Measurements from ENCODE around the gene SLC12A5.
A peak's percentile ranks its signal among the peaks of the same experiment; 100 is the strongest.

SLC12A5 gene

DNA sequence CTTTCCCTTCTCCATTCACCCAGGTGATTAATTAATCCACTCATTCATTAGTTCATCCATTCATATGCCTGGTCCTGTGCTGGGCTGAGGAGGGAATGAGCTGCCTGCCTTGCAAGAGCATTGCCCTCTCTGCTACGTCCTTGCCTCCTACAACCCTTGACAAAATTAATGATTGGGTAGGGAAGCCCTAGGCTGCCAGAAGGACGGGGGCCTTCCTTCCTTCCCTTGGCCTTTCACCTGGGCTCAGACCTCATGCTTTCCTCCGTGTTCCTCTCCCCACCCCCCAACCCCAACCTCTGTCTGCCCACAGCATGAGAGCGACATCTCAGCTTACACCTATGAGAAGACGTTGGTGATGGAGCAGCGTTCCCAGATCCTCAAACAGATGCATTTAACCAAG, 25.6 kb downstream of the SLC12A5 start:
- DNase-seq (ENCODE audit: low read depth): no peak

DNA sequence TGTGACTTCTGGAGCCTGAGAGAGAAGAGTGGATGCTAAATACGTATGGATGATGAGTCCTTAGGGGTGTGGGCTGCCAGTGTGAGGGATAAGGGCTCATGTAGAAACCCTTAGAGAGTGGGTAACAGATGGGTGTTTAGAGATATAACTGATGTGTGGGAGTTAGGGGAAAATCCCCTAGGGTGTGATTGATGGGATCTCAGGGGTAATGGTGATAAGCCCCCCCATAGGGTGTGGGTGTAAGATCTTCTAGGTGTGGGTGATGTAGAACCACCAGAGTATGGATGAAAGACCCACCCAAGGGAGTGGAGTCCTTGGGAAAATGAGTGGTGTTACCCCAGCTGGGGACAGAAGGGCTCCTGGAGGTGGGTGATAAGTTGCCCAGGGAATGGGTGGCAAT, 26.3 kb downstream of the SLC12A5 start:
- DNase-seq (ENCODE audit: low read depth): no peak

DNA sequence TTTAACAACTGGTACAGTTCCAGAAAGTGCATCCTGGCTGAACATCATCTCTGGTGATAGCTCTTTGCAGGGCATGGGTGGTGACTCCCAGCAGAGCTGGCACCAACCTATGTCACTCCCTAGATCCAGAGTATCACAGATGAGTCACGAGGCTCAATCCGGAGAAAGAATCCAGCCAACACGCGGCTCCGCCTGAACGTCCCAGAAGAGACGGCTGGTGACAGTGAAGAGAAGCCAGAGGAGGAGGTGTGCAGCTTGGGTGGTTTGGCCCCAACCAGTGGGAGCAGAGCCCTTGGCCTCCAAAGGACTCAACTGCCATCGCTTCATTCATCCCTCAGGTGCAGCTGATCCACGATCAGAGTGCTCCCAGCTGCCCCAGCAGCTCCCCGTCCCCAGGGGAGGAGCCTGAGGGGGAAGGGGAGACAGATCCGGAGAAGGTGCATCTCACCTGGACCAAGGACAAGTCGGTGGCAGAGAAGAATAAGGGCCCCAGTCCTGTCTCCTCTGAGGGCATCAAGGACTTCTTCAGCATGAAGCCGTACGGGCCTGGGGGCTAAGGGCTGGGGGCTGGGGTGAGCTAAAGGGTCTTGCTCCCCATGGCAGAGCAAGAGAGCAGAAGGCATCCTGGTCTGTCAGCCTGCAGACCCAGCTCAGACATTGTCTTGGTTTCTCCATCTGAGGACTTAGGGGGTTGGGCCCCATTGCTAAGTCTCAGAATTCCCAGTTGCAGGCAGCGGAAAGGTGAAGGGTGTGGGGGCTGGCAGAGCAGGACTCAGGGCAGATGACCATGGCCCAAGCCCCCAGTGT, 27.2 kb downstream of the SLC12A5 start:
- DNase-seq (ENCODE audit: low read depth): no peak

DNA sequence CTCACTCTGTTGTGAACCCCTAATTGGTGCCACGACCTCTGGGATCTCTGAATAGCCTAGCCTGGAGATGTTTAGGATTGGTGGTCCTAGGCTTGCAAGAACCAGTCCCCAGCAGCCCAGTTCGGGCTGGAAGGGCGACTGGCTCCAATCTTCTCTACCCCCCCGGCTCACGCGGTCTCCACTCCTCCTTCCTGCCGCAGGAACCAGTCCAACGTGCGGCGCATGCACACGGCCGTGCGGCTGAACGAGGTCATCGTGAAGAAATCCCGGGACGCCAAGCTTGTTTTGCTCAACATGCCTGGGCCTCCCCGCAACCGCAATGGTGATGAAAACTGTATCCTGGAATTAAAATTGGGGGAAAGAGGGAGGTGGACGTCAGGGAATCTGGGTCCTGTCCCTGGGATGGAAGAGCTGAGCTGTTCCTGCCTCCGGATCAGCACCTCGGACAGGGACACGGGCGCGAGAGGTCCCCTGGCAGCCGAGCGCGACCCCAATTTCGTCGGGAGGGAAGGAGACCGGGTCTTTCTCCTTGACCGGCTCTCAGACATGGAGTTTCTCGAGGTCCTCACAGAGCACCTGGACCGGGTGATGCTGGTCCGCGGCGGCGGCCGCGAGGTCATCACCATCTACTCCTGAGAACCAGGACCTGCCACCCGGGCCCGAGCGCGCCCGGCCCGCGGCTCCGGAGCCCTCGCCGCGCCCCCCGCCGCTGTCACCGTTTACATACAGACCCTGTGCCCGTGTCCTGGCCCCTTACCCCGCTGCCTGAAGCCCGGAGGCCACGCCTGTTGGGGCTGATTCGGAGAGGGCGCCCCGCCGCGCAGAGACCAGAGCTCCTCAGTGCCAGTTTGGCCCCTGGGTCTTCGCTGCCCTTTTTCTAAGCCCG, 28.2 kb downstream of the SLC12A5 start:
- DNase-seq (ENCODE audit: low read depth): peak; percentile 41

DNA sequence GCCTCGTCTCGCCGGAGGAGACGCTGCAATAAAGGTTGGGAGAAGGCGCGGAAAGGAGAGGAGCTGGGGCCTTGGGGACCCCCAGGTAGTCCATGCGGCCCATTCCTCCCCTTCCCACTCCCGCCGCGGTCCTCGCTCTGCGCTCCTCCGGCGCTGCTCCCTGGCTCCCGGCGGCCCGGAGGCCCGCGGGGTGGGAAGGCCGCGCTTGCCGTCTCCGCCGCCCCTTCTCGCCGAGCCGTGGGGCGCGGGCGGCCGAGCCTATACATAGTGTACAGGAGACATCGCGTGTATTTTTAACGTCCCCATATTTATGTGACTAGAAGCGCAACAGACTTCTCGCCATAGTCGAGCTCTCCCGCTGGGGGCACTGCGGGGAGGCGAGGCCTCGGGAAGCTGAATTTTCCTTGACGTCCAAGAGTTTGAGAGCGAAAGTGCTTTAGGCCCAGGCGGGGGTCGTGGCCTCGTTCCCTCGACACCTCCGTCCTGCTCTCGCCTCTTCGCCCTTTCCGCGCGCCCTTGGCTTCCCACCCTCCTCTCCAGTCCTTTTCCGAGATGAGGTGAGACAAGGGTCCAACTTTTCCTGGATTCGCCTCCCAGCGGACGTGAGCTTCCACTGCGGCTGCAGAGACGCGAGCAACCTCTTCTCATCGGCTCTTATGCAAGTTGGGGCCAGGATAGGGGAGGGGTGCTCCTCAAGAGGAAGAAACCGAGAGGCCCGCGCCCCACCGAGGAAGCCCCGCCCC, 29.0 kb downstream of the SLC12A5 start:
- DNase-seq (ENCODE audit: low read depth): peak; percentile 57

DNA sequence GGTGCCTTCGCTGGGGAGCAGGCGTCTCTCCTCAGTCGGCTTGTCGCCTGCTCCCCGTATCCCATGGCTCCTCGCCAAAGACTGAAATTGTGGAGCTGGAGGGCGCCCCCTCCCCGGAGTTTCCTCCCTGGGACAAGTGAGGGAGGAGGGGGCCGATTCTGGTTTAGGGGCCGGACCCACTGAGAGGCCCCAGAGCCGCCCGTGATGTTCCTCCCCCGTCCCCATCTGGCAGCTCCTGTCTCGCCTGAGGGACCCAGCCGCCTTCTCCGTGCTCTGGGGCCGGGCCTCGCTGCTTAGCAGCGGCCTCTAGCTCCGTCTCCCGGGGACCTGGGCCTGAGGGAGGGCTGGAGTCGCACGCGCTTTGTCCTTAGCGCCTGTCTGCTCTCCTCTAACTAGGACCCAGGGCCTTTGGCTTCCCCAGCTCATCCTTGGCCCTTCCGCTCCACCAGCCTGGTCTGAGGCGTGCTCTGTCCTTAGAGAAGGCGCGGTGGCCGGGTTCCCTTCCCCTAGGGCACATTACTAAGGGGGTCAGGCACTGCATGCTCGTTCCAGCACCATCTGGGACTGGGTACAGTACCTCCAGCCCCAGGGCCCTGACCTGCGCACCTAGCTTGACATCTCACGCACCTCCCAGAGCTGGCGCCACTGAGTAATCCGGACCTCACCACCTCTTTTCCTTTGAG, 29.7 kb downstream of the SLC12A5 start:
- DNase-seq (ENCODE audit: low read depth): no peak

DNA sequence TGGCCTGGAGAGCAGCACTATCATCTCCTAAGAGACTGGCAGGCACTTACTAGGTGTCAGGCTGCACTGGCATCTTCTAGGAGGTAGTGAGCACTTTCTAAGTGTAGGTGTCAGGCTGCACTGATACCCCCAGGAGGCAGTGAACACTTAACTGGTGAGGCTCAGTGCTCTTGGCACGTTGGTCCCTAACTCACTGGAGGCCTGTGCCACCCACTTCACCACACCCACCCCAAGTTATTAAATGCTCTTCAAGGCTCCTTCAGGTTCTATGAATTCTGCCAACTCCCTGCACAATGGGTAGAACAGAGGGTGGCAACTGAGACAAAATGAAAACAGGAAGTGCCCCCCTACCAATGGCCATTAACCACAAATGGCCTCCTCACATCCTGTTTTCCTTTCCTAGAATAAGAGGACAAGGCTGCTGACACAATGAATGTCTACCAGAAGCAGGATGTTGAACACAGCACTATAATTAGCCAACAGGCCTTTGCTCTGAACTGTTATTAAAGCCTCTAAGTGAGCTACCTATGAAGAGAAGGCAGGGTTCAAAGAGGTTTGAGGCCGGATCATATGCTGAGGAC, 31.4 kb downstream of the SLC12A5 start:
- no peak for DNase-seq (ENCODE audit: low read depth)

DNA sequence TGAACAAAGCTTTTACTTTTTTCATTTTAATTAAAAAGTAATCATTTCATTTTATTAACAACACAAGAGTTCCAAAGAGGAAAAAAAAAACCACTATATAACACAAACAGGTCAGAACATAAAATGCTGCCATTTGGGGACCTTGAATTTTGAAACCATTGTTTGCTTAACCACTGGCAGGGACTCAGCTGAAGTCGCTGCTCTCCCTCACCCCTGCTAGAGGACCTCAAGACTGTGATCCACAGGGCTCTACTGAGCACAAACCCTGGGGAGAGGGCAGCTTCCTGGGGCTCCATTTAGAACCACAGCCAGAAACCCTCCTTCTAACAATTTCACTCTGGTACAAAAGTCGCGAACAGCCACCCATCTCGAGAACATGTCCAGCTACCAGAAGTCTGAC, 32.0 kb downstream of the SLC12A5 start:
- no peak for DNase-seq (ENCODE audit: low read depth)

DNA sequence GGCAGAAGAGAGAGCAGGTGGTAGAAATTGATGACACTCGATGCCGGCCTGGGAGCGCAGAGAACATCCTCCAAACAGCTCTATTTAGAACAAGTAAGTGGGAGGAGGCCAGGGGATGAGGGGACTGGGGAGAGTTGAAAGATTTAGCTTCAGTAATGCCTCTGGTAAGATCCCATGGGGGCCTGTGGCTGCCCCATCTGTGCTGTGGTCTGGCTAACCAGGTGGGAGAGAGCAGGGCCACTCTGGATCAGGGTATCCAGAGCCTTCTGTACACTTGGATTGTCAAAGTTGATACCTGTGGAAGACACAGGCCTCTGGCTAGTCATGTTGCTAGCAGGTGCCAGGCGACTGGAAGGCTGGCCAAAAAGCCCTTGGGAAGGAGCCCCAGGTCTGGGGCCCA, 33.1 kb downstream of the SLC12A5 start:
- no peak for DNase-seq (ENCODE audit: low read depth)

DNA sequence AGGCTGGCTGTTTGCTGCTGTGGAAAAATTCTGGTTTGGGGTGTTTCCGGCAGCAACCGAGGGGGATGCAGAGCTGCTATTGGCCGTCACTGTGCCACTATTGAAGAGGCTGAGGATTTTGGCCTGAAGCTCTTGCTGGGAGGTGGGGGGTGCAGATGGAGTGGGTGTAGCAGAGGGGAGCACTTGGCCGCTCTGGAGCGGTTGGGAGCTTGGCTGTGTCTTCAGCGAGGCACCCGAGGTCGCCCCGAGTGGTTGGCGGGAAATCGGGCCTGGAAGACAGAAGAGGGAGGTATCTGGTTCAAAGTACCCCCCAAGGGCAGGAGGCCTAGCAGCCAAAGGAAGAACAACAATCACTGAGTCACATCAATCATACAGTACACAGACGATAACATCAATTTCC, 33.6 kb downstream of the SLC12A5 start:
- DNase-seq (ENCODE audit: low read depth): no peak

DNA sequence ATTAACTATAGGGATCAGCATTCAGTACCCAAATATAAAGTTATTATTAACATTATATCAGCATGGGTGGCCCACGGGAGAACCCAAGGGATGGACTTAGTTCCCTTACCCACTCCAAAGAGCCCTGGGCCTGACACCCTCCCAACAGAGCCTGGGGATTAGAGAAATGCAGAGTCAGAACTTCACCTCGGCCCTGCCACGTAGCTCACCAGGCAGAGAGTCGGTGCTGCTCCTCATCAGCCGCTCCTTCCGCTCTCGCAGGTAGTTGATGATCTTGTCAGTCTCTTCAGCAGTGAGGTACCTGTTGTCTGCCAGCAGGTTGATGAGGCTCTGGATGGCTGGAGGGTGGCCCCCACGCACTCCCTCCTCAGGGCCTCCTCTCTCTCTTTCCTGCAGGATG, 34.1 kb downstream of the SLC12A5 start:
- no peak for DNase-seq (ENCODE audit: low read depth)

DNA sequence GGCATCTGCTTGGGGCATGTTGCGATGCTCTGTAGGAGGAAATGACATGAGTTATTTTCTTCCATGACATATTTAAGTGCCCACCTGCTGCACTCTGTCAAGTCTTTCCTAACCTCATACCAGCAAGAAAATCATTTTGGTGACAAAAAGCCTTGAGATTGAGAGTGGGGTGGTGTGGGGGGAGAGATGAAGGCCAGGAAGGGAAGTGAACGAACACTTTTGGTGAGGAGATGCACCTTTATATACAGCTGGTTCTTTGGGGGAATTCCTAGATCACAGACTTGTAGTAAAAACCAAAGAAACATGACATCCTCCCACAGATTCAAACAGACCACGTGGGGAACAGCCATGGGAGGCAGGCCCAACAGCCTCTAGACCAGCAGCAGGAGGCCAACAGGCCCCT, 34.6 kb downstream of the SLC12A5 start:
- no peak for DNase-seq (ENCODE audit: low read depth)

DNA sequence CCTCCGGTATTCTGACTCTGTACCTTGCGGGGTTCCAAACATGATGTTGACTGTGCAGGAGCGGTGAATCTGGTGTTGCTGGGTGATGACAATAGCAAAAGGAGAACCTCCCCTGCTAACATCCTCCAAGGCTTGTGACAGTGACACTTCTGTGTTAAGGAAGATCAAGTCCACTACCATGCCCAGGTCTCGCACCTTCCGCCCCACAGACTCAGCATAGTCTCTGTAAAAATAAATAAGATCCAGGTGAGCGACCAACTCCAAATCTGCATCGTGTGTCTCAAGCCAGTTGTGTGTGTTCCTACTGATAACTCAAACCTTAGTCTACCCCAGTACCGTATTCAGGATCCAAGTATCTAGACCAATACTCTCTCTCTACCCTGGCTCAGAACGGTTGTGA, 36.0 kb downstream of the SLC12A5 start:
- no peak for DNase-seq (ENCODE audit: low read depth)

DNA sequence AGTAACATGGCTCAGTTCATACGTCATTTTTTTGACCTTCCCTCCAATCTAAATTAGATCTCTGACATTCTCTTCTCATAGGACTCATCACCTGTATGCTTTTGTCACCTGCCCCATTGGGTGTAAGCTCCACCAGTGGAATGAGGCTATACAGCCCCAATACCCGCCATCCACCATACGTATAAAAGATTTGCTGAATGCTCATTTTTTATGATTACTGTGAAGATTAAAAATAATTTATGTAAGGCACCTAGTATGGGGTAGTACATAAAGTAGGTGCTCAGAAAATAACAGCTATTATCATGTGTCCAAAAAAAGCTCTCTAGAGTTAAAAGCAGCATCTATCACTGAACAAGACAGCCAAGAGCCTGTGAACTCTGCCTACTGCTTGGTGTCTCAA, 36.7 kb downstream of the SLC12A5 start:
- no peak for DNase-seq (ENCODE audit: low read depth)

DNA sequence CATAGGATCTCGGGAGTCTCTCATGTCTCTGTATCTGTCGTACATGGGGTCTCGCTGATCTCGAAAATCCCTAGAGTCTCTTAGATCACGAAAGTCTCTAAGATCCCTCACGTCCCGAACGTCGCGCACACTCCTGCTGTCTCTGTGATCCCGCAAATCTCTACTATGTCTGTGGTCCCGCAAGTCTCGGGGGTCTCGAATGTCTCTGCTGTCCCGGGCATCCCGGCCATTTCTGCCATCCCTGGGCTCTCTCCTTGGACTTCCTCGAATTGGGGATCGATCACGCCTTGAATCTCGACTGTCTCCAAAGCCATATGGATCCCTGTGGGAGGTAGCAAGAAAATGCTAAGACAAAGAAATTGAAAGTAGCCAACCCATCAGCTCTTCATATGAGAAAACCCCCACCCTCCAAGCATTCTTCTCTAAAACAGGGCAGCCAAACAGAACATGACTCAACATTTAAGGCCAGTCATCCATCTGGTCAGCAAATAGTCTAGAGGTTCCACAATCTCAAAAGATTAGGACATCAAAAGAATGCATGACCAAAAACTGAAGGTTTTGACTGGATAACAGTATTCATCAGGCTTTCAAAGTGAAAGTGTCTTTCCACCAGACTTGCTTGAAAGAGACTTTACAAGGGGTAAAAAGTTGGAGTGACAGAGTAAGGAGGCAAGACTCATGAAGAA, 41.3 kb downstream of the SLC12A5 start:
- peak; percentile 95 for DNase-seq (ENCODE audit: low read depth)

DNA sequence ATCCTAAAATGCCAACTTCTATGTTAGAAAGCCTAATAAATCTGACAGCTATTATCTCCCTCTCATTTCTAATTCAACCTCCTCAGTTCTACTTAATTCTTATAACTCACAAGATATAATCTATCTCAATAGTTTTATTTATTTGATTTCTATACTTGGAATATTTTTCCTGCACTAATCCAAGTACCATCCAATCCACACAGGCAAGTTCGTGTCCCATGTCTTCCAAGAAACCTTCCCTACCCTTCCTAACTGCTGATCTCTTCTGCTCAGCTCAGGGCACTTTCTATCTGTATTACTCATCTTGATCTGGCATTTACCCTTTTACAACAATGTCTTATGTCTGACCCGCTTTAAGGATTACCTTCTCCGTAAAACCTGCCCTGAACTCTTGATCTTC, 42.6 kb downstream of the SLC12A5 start:
- no peak for DNase-seq (ENCODE audit: low read depth)

DNA sequence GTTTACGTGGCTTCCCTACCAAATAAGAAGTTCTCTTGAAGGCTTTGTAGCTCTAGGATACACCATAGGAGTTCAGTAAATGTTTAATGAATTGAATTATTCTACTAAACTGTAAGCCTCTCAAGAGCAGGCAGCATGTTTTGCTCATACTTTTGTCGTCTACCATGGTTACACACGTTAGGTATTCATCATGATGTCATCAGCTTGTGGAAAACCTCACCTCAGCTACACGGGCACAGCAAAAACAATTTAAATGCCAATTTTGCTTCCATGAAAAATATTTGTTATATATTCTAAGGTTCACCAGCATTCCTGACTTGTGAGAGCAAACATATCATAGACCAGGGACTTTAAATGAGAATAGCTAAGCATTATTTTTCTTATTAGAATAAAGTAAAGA, 44.0 kb downstream of the SLC12A5 start:
- DNase-seq (ENCODE audit: low read depth): no peak

DNA sequence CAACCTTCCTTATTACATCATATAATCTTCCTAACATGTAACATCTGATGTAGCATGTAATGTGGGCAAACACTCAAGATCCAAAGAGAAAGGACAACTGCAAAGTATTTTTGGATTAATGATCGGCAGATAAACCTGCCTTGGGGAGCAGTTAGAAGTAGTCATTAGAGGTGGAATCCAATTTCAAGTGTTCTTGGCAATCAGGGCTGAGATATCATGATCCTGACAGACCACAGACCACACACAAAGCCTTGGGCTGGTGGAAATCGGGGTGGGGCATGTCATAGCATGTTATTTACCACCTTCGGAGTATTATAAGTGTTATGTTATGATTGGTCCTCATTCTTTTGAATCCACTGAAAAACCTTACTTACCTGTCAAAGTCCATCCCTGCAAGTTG, 44.4 kb downstream of the SLC12A5 start:
- no peak for DNase-seq (ENCODE audit: low read depth)

DNA sequence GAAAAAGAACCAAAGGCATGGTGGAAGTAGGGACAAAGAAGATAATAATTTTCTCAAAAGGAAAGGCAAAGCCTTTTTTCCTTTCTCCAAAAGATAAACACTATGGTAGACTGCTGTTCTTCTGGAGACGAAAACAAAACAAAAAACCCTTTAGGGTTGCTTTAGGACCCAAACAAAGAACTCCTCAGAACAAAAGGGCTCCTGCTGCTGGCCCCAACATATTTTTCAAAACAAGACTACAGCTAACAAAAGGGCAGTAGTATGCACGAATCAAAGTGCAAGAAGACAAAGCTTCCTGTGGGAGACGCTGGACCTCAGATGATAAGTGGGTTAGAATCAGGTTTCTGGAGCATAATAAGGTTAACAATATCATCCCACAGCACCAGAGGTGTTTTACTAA, 45.0 kb downstream of the SLC12A5 start:
- no peak for DNase-seq (ENCODE audit: low read depth)

DNA sequence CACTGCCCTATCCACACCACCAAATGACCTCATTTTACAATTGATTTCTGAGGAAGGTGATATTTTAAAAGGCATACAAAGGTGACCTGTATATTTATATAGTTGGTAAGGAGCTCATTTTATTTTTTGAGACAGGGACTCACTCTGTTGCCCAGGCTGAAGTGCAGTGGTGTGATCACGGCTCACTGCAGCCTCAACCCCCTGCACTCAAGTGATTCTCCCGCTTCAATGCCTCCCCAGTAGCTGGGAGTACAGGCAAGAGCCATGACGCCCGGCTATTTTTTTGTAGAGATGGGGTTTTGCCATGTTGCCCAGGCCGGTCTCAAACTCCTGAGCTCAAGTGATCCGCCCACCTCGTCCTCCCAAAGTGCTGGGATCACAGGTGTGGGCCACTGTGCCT, 47.8 kb downstream of the SLC12A5 start:
- DNase-seq (ENCODE audit: low read depth): no peak

DNA sequence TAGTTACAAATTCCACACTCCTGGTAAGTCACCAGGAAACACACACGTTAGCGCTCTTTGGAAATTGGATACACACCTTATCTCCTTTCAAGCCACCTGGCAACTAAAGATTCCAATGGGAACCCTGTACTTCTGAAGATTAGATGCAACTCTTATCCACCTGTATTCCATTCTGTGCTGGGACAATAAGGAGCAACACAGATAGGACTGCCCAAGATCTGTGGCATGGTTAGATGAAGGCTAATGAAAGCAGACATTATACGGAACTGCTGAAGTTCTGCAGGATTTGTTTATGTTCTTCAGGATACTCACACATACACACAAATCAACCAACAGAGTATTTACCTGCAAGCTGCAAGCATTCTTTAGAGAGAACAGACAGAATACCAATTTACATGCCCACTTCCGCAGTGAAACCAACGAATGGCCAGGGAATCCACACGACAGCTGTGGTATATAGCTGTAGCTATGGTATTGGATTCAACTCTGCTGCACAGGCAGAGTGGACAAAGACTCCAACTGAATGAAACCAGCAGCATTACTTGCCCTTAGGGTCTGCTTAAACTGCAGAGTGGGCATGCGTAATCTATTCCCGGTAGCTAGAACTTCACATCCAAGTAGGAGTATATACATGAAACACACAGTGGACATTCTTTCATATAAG, 48.8 kb downstream of the SLC12A5 start:
- no peak for DNase-seq (ENCODE audit: low read depth)
